Measurements from ENCODE around the gene E2F2.

Gene E2F2

GRCh38 chr1:23485002-23485332 lies 46.1 kb downstream of the E2F2 start:
- no peak for DNase-seq

GRCh38 chr1:23484253-23485001 lies 46.6 kb downstream of the E2F2 start:
- DNase-seq, result peak in 54 of 56 donors; percentile 32 to 88 (median 76)

- DNase-seq, result peak in 19 of 56 donors; percentile 4 to 75 (median 28)
Observed at GRCh38 chr1:23483321-23484252, 47.4 kb downstream of the E2F2 start, which contains the start of gene ASAP3. ASAP3 (minus strand) TSS chr1:23484179; CDS start chr1:23484133, 46 bp downstream.

GRCh38 chr1:23481904-23482303 lies 49.1 kb downstream of the E2F2 start:
- no peak for DNase-seq

- no peak for DNase-seq
Observed at GRCh38 chr1:23481026-23481597, 49.9 kb downstream of the E2F2 start.

- no peak for DNase-seq
Observed at GRCh38 chr1:23480187-23481025, 50.6 kb downstream of the E2F2 start.

- DNase-seq, result no peak
Observed at GRCh38 chr1:23479666-23479941, 51.4 kb downstream of the E2F2 start.

- DNase-seq, result peak in 21 of 56 donors; percentile 4 to 61 (median 13)
Observed at GRCh38 chr1:23478896-23479665, 52.0 kb downstream of the E2F2 start.

- no peak for DNase-seq
Observed at GRCh38 chr1:23477359-23478144, 53.5 kb downstream of the E2F2 start.

- no peak for DNase-seq
Observed at GRCh38 chr1:23475641-23476040, 55.4 kb downstream of the E2F2 start.

- DNase-seq, result peak in 12 of 56 donors; percentile 3 to 52 (median 14)
Observed at GRCh38 chr1:23475134-23475628, 55.9 kb downstream of the E2F2 start.

GRCh38 chr1:23473037-23473800 lies 57.8 kb downstream of the E2F2 start:
- no peak for DNase-seq

GRCh38 chr1:23472351-23473036 lies 58.5 kb downstream of the E2F2 start:
- no peak for DNase-seq

- DNase-seq, result no peak
Observed at GRCh38 chr1:23471473-23472075, 59.5 kb downstream of the E2F2 start.

GRCh38 chr1:23470282-23471070 lies 60.6 kb downstream of the E2F2 start:
- DNase-seq, result peak in 4 of 56 donors; percentile 14 to 28 (median 16)

GRCh38 chr1:23469372-23469982 lies 61.6 kb downstream of the E2F2 start:
- DNase-seq, result no peak
